Measurements from ENCODE around the gene RBM39. TPM values are rescaled to one million over a fixed set of nuclear protein-coding genes. Genes with fewer than 3 reads are reported as not detected.

Gene RBM39
- polyA plus RNA-seq, 3 donors: 89.5 to 209 (median 98.0) TPM

DNA sequence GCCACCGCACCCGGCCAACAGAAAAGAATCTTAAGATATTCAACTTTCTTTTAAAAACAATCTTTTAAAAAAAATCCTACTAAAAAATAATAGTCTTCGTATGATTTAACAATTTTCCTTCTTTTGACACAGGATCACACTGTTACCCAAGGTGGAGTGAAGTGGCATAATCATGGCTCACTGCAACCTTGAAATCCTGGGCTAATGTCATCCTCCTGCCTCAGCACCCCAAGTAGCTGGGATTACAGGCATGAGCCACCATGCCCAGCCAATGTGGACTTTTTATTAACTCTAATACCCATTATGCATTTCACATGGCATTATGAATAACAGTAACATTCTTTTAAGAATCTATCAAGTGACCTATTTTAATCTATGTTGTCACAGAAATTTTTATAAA, 20.8 kb downstream of the RBM39 start:
- no peak overlapping the region for H3K27ac Mint-ChIP-seq
- Histone ChIP-seq H3K79me2 (ENCODE audit: insufficient read depth, low read length) (peaks cover 98% of the 10 kb centered on the region), H3K4me3 (replicated peaks in 1 of 3; ENCODE audit: low read depth in 2 of 3, low read length in 3 of 3) (no peak overlapping the region), H3K27ac (ENCODE audit: low read depth in 1 of 2, low read length in 2 of 2) (no peak overlapping the region), H3K9ac (ENCODE audit: insufficient read depth, low read length, poor library complexity, severe bottlenecking) (no peak overlapping the region), H3K4me2 (replicated peaks; ENCODE audit: extremely low read depth, low read length, poor library complexity, severe bottlenecking) (no peak overlapping the region), H2AFZ (ENCODE audit: insufficient read depth, low read depth, low read length, poor library complexity, severe bottlenecking) (no peak overlapping the region), H3K36me3 (replicated peaks in 1 of 2; ENCODE audit: control insufficient read depth in 1 of 2, insufficient read depth in 2 of 2, low read length in 2 of 2) (peaks cover 94 to 100% of the 10 kb centered on the region in 2 donors), H3K4me1 (ENCODE audit: control insufficient read depth in 1 of 2, insufficient read depth in 2 of 2, low read length in 2 of 2) (no peaks in the 10 kb centered on the region), H3K9me3 (replicated peaks in 1 of 2; ENCODE audit: control insufficient read depth in 1 of 2, insufficient read depth in 1 of 2, low read length in 2 of 2) (no peaks in the 10 kb centered on the region), H3K27me3 (ENCODE audit: control insufficient read depth in 2 of 2, insufficient read depth in 2 of 2, low read length in 2 of 2) (no peaks in the 10 kb centered on the region), H4K20me1 (ENCODE audit: insufficient read depth, low read length) (peaks cover 100% of the 10 kb centered on the region)
- TF ChIP-seq, protein P1, sequence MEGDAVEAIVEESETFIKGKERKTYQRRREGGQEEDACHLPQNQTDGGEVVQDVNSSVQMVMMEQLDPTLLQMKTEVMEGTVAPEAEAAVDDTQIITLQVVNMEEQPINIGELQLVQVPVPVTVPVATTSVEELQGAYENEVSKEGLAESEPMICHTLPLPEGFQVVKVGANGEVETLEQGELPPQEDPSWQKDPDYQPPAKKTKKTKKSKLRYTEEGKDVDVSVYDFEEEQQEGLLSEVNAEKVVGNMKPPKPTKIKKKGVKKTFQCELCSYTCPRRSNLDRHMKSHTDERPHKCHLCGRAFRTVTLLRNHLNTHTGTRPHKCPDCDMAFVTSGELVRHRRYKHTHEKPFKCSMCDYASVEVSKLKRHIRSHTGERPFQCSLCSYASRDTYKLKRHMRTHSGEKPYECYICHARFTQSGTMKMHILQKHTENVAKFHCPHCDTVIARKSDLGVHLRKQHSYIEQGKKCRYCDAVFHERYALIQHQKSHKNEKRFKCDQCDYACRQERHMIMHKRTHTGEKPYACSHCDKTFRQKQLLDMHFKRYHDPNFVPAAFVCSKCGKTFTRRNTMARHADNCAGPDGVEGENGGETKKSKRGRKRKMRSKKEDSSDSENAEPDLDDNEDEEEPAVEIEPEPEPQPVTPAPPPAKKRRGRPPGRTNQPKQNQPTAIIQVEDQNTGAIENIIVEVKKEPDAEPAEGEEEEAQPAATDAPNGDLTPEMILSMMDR (IDR thresholded peaks at IDR 0.05): no peak
- H3K36me3 Mint-ChIP-seq: peaks cover 84 to 99% of the 10 kb centered on the region in 2 donors
- intact Hi-C loops (cut with micrococcal nuclease): loop anchor here in 1 of 2 donors (2.0 kb wide), 1 partner anchor 16 kb away; no protein-coding TSS in a partner anchor
- no peak overlapping the region for H3K4me3 Mint-ChIP-seq
- 100% methylated on average over 3 of the region's 3 CpGs for WGBS (ENCODE audit: insufficient coverage)
- H3K4me1 Mint-ChIP-seq: no peaks in the 10 kb centered on the region
- peaks cover 0 to 2% (median 0%) of the 10 kb centered on the region in 3 donors for H3K27me3 Mint-ChIP-seq (ENCODE audit: low read depth in 3 of 3)
- no peaks in the 10 kb centered on the region for H3K9me3 Mint-ChIP-seq
- DNase-seq: no peak

DNA sequence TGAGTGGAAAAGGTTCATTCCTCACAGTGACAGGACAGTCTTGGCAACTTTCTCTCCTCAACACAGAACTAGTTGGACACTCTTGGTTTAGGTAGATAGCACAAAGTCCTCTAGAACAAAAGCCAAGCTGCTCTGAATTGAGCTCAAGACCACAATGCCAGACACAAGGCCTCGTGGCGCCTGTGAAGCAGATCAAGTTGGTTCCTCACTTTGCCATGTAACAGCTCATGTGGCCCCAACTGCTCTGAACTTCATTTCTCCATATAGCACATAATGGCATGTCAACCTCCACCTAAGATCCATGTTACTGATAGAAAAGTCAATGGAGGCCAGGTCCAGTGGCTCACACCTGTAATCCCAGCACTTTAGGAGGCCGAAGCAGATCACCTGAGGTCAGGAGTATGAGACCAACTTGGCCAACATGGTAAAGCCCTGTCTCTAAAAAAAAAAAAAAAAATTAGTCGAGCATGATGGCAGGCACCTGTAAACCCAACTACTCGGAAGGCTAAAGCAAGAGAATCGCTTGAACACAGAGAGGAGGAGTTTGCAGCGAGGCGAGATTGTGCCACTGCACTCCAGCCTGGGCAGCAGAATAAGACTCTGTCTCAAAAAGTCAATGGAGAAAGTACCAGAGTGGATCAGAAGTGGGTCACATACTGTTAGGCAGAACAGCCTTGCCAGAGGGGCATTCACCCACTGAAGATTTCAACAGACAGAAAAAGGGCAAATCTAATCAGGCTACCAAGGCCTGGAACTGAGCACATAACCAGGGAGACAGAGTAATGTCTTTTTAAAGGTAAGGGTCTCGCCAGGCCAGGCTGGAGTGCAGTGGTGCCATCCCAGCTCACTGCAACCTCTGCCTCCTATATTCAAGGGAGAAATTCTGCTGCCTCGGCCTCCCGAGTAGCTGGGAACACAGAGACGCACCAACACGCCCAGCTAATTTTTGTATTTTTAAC, 21.6 kb downstream of the RBM39 start:
- H3K27me3 Mint-ChIP-seq (ENCODE audit: low read depth in 3 of 3): peaks cover 0 to 2% (median 0%) of the 10 kb centered on the region in 3 donors
- 98% methylated on average over 11 of the region's 13 CpGs for WGBS (ENCODE audit: insufficient coverage)
- no peak for DNase-seq

More for the DNA sequence above, 21.6 kb downstream of the RBM39 start:
- no peak overlapping the region for H3K4me2 ChIP-seq (replicated peaks; ENCODE audit: extremely low read depth, low read length, poor library complexity, severe bottlenecking)
- H3K4me1 ChIP-seq (ENCODE audit: control insufficient read depth in 1 of 2, insufficient read depth in 2 of 2, low read length in 2 of 2): no peaks in the 10 kb centered on the region
- no peak overlapping the region for H2AFZ ChIP-seq (ENCODE audit: insufficient read depth, low read depth, low read length, poor library complexity, severe bottlenecking)
- H3K4me3 ChIP-seq (replicated peaks in 1 of 3; ENCODE audit: low read depth in 2 of 3, low read length in 3 of 3): no peak overlapping the region
- no peaks in the 10 kb centered on the region for H3K9me3 Mint-ChIP-seq
- H3K27ac ChIP-seq (ENCODE audit: low read depth in 1 of 2, low read length in 2 of 2): no peak overlapping the region
- no peaks in the 10 kb centered on the region for H3K4me1 Mint-ChIP-seq
- no peak overlapping the region for H3K4me3 Mint-ChIP-seq
- H4K20me1 ChIP-seq (ENCODE audit: insufficient read depth, low read length): peaks cover 100% of the 10 kb centered on the region
- TF ChIP-seq, protein P1 (IDR thresholded peaks at IDR 0.05): no peak
- H3K27ac Mint-ChIP-seq: peak overlapping the region in 2 of 7 donors; percentile 19 to 62
- H3K79me2 ChIP-seq (ENCODE audit: insufficient read depth, low read length): peaks cover 98% of the 10 kb centered on the region
- H3K9ac ChIP-seq (ENCODE audit: insufficient read depth, low read length, poor library complexity, severe bottlenecking): no peak overlapping the region
- peaks cover 86 to 99% of the 10 kb centered on the region in 2 donors for H3K36me3 Mint-ChIP-seq
- H3K9me3 ChIP-seq (replicated peaks in 1 of 2; ENCODE audit: control insufficient read depth in 1 of 2, insufficient read depth in 1 of 2, low read length in 2 of 2): no peaks in the 10 kb centered on the region
- no peaks in the 10 kb centered on the region for H3K27me3 ChIP-seq (ENCODE audit: control insufficient read depth in 2 of 2, insufficient read depth in 2 of 2, low read length in 2 of 2)
- H3K36me3 ChIP-seq (replicated peaks in 1 of 2; ENCODE audit: control insufficient read depth in 1 of 2, insufficient read depth in 2 of 2, low read length in 2 of 2): peaks cover 94 to 100% of the 10 kb centered on the region in 2 donors
- intact Hi-C loops (cut with micrococcal nuclease): loop anchor here in 1 of 2 donors (2.0 kb wide), 1 partner anchor 16 kb away; no protein-coding TSS in a partner anchor

Data from CD14-positive monocyte (primary cell).